Middle frontal gyrus (tissue), 1 donor: Measurements from ENCODE around the gene INPP5D.
"Not testable (repeated sequence)": the region's sequence is repeated elsewhere in the genome, so short reads cannot be mapped to it uniquely, and the experiment has no call there.

Source experiments
- DNase-seq: peaks from one replicate; pipeline ENCODE4 v3.0.0-alpha.2; 2015; ENCODE audit warnings: low spot score; ENCODE audit errors: extremely low spot score

INPP5D gene

DNA sequence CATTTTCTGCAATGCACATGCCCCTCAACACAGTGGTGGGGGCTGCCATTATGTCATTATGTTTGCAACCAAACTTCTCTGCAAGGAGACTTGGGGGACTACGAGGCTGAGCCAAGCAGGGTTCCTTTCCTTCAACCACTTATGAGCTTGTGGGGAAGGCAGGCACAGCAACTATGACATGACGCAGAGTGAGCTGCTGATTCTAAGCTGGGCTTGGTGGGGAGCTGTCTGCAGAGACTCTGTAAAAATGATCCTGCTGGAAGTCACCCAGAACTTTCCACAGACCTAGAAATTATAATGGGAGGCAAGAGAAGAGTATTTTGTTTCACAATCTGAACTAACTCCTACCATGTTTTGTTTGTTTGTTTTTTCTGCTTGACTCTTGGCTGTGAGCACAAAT lies 55.6 kb downstream of the INPP5D start:
- DNase-seq: no peak

- DNase-seq: no peak
These were observed 56.8 kb downstream of the INPP5D start for GRCh38 chr2:233116946-233117345.

DNA sequence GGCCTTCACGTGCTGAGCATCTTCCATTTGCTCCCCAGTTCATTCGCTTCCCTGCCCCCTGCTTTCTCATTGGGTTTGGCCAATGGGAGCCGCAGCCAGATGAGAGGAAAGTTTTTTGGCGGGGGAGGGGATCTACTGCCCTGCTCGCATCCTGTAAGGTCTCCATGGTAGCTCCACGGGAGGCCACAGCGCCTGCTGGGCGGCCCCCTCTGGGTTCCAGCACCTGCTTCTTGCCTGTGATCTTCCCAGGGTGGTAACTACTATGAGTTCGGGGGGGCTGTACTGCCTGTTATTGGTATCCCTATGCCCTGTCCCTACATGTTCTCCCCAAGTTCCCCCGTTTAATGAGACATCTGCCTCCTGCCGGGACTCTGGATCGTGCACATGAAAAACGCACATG lies 57.2 kb downstream of the INPP5D start:
- DNase-seq: no peak

- DNase-seq: no peak
These were observed 57.9 kb downstream of the INPP5D start for GRCh38 chr2:233117811-233118647.

GRCh38 chr2:233118648-233119000 lies 58.5 kb downstream of the INPP5D start:
- DNase-seq: no peak

DNA sequence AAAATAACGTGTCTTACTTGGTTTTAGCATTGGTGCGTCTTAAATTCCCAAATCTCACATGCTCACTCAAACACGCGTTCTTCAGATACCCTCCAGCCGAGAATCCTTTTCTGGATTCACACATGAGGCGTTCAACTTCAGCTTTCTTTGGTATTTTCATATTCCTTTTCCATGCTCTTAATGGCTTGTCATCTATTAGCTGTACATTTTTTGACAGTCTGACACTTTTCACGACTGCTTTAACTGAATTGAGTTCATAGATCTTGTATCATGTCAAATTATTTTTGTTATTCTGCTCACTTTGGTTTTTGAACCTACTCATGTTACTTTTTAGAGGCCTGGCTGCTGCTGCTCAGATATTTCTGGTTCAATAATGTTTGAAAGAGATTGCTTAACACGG lies 59.0 kb downstream of the INPP5D start:
- no peak for DNase-seq

DNA sequence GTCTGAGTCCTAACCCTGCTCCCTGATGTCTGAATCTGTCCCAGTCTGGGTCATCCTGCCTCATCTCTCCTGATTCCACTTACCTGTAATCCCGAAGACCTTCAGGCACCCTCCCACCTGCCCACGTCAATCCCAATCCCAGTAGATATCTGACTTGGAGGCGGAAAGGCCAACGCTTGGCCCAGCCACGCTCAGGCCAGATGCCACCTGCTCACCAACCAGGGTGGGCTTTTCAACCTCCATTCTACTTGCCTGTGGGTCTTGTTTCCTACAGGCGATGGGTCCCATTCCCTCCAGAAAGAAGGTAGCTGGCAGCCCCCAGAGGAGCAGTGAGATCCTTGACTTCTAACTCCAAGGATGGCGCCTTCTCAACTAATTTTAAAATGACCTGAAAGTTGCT lies 59.7 kb downstream of the INPP5D start:
- DNase-seq: no peak

GRCh38 chr2:233120459-233120858 lies 60.3 kb downstream of the INPP5D start:
- no peak for DNase-seq

- no peak for DNase-seq
These were observed 61.7 kb downstream of the INPP5D start for GRCh38 chr2:233121856-233122255.

DNA sequence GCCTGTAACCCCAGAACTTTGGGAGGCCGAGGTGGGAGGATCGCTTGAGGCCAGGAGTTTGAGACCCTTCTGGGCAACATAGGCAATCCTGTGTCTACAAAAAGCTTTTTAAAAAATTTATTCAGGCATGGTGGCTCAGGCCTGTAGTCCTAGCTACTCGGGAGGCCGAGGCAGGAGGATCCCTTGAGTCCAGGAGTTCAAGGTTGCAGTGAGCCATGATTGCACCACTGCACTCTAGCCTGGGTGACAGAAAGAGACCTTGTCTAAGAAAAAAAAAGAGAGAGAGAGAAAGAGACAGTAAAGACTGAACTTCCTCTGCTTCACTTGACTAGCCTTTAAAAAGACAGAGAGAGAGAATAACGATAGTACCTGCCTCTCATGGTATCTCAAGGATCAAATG lies 62.4 kb downstream of the INPP5D start:
- no peak for DNase-seq

DNA sequence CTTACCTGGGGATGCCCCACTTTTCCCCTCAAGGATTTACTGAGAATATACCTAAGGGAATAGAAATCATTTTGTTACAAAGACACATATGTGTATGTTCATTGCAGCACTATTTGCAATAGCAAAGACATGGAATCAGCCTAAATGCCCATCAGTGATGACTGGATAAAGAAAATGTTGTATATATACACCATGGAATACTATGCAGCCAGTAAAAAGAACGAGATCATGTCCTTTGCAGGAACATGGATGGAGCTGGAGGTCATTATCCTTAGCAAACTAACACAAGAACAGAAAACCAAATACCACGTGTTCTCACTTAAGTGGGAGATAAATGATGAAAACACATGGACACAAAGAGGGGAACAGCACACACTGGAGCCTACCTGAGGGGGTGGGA lies 63.4 kb downstream of the INPP5D start:
- not testable (repeated sequence) for DNase-seq

- DNase-seq: no peak
These were observed 64.4 kb downstream of the INPP5D start for GRCh38 chr2:233124421-233125080.

GRCh38 chr2:233125455-233126065 lies 65.4 kb downstream of the INPP5D start:
- no peak for DNase-seq

DNA sequence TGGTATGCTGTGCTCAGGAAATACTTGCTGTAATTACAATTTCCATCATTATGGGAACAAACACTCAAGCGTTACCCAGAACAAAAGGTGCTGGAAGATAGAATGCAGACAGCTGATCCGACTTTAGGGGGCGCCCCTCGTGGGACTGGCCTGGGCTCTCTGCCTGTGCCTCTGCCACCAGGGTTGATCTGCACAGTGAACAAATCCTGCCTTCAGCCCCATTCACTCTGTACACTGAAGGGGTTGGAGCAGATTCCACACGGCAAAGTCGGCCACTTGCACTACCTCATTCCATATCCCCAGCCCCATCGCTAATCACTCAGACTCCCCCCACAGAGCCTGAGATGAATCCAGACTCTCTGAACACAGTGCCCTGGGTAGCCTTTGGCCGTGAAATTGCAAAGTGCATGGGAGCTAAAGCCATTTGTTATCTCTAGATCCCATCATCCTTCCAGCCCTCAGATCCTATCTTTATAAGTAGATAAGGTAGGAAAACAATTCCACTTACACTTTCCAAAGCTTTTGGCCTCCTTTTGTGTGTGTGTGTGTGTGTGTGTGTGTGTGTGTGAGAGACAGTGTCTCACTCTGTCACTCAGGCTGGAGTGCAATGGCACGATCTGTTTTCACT lies 69.3 kb downstream of the INPP5D start:
- DNase-seq: no peak

GRCh38 chr2:233130024-233130423 lies 69.9 kb downstream of the INPP5D start:
- DNase-seq: no peak

GRCh38 chr2:233130481-233131020 lies 70.4 kb downstream of the INPP5D start:
- DNase-seq: no peak

GRCh38 chr2:233131936-233132720 lies 72.0 kb downstream of the INPP5D start:
- no peak for DNase-seq

DNA sequence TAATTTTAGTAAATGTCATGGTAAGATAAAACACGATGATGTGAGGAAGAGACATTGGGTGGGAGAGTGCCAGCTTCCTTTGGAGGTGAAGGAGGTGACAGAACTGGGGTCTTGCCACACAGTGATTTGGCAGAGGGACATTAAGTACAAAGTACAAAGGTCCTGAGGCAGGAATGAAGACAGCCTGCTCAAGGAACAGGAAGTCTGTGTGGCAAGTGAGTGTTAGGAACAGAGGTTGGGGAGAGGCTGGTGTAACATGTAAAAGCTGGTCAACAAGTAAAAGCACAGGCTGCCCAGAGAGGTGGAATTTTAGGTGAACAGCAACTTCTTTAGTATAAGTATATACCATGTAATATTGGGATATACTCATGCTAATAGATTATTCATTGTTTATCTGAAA lies 73.1 kb downstream of the INPP5D start:
- DNase-seq: no peak

DNA sequence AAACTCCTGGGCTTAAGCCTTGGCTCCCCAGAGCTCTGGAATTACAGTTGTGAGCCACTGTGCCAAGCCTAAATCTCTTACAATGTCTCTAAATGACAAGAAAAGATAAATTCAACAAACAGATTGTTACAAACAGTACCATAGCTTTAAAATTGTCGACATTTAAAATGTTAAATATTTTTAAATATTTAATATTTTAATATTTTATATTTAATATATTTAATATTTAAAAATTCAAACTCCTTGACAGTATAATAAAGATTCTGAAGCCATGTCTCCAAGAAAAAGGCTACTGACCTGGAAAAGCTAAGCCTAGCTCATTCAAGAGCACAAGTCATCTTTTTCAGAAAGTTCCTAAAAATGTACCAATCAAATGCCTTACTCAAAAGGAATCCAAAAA lies 75.3 kb downstream of the INPP5D start:
- no peak for DNase-seq

- DNase-seq: no peak
These were observed 76.9 kb downstream of the INPP5D start for GRCh38 chr2:233137040-233137439.

GRCh38 chr2:233140077-233140585 lies 80.0 kb downstream of the INPP5D start:
- no peak for DNase-seq
